IMR-90 (cell line): ENCODE results near the gene NUP210.

Source experiments
- BHLHE40 ChIP-seq: fragments of 150-350 bp; IDR thresholded peaks from 2 replicates; pipeline ENCODE4 v1.6.1; 2016; ENCODE audit warnings: mild to moderate bottlenecking, low read depth, low read length
- CTCF ChIP-seq: conservative IDR thresholded peaks from 2 replicates; pipeline ENCODE4 v1.5.1; 2012; ENCODE audit warnings: mild to moderate bottlenecking, low read depth, low read length, improper control_type of control experiment
- FOS ChIP-seq: fragments of 150-350 bp; IDR thresholded peaks from 2 replicates; pipeline ENCODE4 v1.6.1; 2016; ENCODE audit warnings: low read depth, low read length
- MAZ ChIP-seq: IDR thresholded peaks from 2 replicates; pipeline ENCODE4 v1.6.1; 2012; ENCODE audit warnings: low read depth, mild to moderate bottlenecking, low read length, improper control_type of control experiment, moderate library complexity, borderline replicate concordance
- MXI1 ChIP-seq: IDR thresholded peaks from 2 replicates; pipeline ENCODE4 v1.6.1; 2012; ENCODE audit warnings: low read depth, mild to moderate bottlenecking, low read length, moderate library complexity, borderline replicate concordance
- POLR2A ChIP-seq: IDR thresholded peaks from 2 replicates; pipeline ENCODE4 v1.6.1; 2012; ENCODE audit warnings: mild to moderate bottlenecking, low read depth, low read length
- RFX5 ChIP-seq: IDR thresholded peaks from 2 replicates; pipeline ENCODE4 v1.8.0; 2012; ENCODE audit warnings: low read depth, mild to moderate bottlenecking, low read length, moderate library complexity

GRCh38 chr3:13358643-13359042 is 61.5 kb downstream of the NUP210 start:
- TF ChIP-seq CTCF = no peak
- TF ChIP-seq POLR2A = no peak
- TF ChIP-seq RFX5 = no peak
- no peak for TF ChIP-seq MXI1
- no peak for TF ChIP-seq MAZ
- TF ChIP-seq BHLHE40 = no peak
- no peak for TF ChIP-seq FOS
